ENCODE data around the gene PODN.

PODN gene

GRCh38 chr1:53076165-53076564 is 14.2 kb downstream of the PODN start:
- Histone ChIP-seq H3K9me3 (replicated peaks; ENCODE audit: insufficient read depth, low read length) (no peaks in the 10 kb centered on the region), H3F3A (ENCODE audit: insufficient read depth, low read length) (no peaks in the 10 kb centered on the region), H3K4me1 (ENCODE audit: low read length) (no peaks in the 10 kb centered on the region), H3K9ac (ENCODE audit: low read length) (no peak overlapping the region), H3K9me2 (replicated peaks; ENCODE audit: insufficient read depth, low read length) (no peaks in the 10 kb centered on the region), H3K79me2 (ENCODE audit: low read length) (no peaks in the 10 kb centered on the region), H3K4me3 (ENCODE audit: low read length) (no peak overlapping the region), H3K4me2 (ENCODE audit: low read depth, low read length) (no peak overlapping the region), H3K27me3 (replicated peaks; ENCODE audit: insufficient read depth, low read length) (no peaks in the 10 kb centered on the region), H4K20me1 (ENCODE audit: insufficient read depth, low read length) (no peaks in the 10 kb centered on the region), H2AFZ (ENCODE audit: low read length) (no peak overlapping the region), H3K27ac (ENCODE audit: low read length) (no peak overlapping the region), H3K36me3 (replicated peaks; ENCODE audit: insufficient read depth, low read length) (no peaks in the 10 kb centered on the region)
- DNase-seq = no peak
- no peak for TF ChIP-seq EZH2 (optimal IDR thresholded peaks at IDR 0.05; ENCODE audit: low read depth, low read length)
- no peak for TF ChIP-seq EZH2phosphoT487 (IDR thresholded peaks at IDR 0.05; ENCODE audit: low read length)
- no peak for TF ChIP-seq CTCF (IDR thresholded peaks at IDR 0.05; ENCODE audit: low read length)

- Histone ChIP-seq H2AFZ (ENCODE audit: low read length) (no peak overlapping the region), H3F3A (ENCODE audit: insufficient read depth, low read length) (no peaks in the 10 kb centered on the region), H3K27me3 (replicated peaks; ENCODE audit: insufficient read depth, low read length) (no peaks in the 10 kb centered on the region), H3K9me2 (replicated peaks; ENCODE audit: insufficient read depth, low read length) (no peaks in the 10 kb centered on the region), H3K27ac (ENCODE audit: low read length) (no peak overlapping the region), H3K9me3 (replicated peaks; ENCODE audit: insufficient read depth, low read length) (no peaks in the 10 kb centered on the region), H3K4me2 (ENCODE audit: low read depth, low read length) (no peak overlapping the region), H3K9ac (ENCODE audit: low read length) (no peak overlapping the region), H3K36me3 (replicated peaks; ENCODE audit: insufficient read depth, low read length) (no peaks in the 10 kb centered on the region), H3K79me2 (ENCODE audit: low read length) (no peaks in the 10 kb centered on the region), H4K20me1 (ENCODE audit: insufficient read depth, low read length) (no peaks in the 10 kb centered on the region), H3K4me1 (ENCODE audit: low read length) (no peaks in the 10 kb centered on the region), H3K4me3 (ENCODE audit: low read length) (no peak overlapping the region)
- TF ChIP-seq EZH2phosphoT487 (IDR thresholded peaks at IDR 0.05; ENCODE audit: low read length) (no peak), EZH2 (optimal IDR thresholded peaks at IDR 0.05; ENCODE audit: low read depth, low read length) (no peak), CTCF (IDR thresholded peaks at IDR 0.05; ENCODE audit: low read length) (no peak)
- no peak for DNase-seq
Observed at GRCh38 chr1:53076721-53077598, 14.9 kb downstream of the PODN start.

GRCh38 chr1:53077599-53077965 is 15.6 kb downstream of the PODN start:
- Histone ChIP-seq H3K36me3 (replicated peaks; ENCODE audit: insufficient read depth, low read length) (no peaks in the 10 kb centered on the region), H3K27ac (ENCODE audit: low read length) (no peak overlapping the region), H3K9me2 (replicated peaks; ENCODE audit: insufficient read depth, low read length) (no peaks in the 10 kb centered on the region), H3K79me2 (ENCODE audit: low read length) (no peaks in the 10 kb centered on the region), H3K9ac (ENCODE audit: low read length) (no peak overlapping the region), H4K20me1 (ENCODE audit: insufficient read depth, low read length) (no peaks in the 10 kb centered on the region), H2AFZ (ENCODE audit: low read length) (no peak overlapping the region), H3K27me3 (replicated peaks; ENCODE audit: insufficient read depth, low read length) (no peaks in the 10 kb centered on the region), H3K4me2 (ENCODE audit: low read depth, low read length) (no peak overlapping the region), H3K9me3 (replicated peaks; ENCODE audit: insufficient read depth, low read length) (no peaks in the 10 kb centered on the region), H3K4me1 (ENCODE audit: low read length) (no peaks in the 10 kb centered on the region), H3F3A (ENCODE audit: insufficient read depth, low read length) (no peaks in the 10 kb centered on the region), H3K4me3 (ENCODE audit: low read length) (no peak overlapping the region)
- DNase-seq = no peak
- no peak for TF ChIP-seq EZH2phosphoT487 (IDR thresholded peaks at IDR 0.05; ENCODE audit: low read length)
- no peak for TF ChIP-seq CTCF (IDR thresholded peaks at IDR 0.05; ENCODE audit: low read length)
- TF ChIP-seq EZH2 (optimal IDR thresholded peaks at IDR 0.05; ENCODE audit: low read depth, low read length) = no peak
